Memory B cell (primary cell): ENCODE data around the gene SIVA1.

Experiments used
- ATAC-seq: fragments of 150-1000 bp; cut with Tn5 transposase; 2 replicates; pipeline ENCODE4 v1.10.0; 2021; ENCODE audit warnings: low read depth, mild to moderate bottlenecking, moderate library complexity
- DNase-seq, 2 donors: peaks; one replicate each; pipeline ENCODE4 v3.0.0; 2022; ENCODE audit warnings: low spot score in 2 of 2
- H3K27ac Mint-ChIP-seq: one replicate; pipeline ENCODE4 v1.8.0; 2022; ENCODE audit warnings: mild to moderate bottlenecking, moderate library complexity, mixed read lengths
- H3K27me3 Mint-ChIP-seq: one replicate; pipeline ENCODE4 v1.8.0; 2022; ENCODE audit warnings: mixed read lengths
- H3K36me3 Mint-ChIP-seq: one replicate; pipeline ENCODE4 v1.8.0; 2022; ENCODE audit warnings: mild to moderate bottlenecking, mixed read lengths
- H3K4me1 Mint-ChIP-seq: one replicate; pipeline ENCODE4 v1.8.0; 2022; ENCODE audit warnings: mixed read lengths
- H3K4me3 Mint-ChIP-seq: one replicate; pipeline ENCODE4 v1.8.0; 2022; ENCODE audit warnings: mild to moderate bottlenecking, moderate library complexity, mixed read lengths
- H3K9me3 Mint-ChIP-seq: one replicate; pipeline ENCODE4 v1.8.0; 2022; ENCODE audit warnings: mixed read lengths

SIVA1 gene

GRCh38 chr14:104758981-104759969 is 6.3 kb downstream of the SIVA1 start:
- ATAC-seq: no peak
- DNase-seq: no peak
- Mint-ChIP-seq H3K27me3 (no peaks in the 10 kb centered on the region), H3K4me3 (no peak overlapping the region), H3K9me3 (peaks cover 4% of the 10 kb centered on the region), H3K36me3 (peaks cover 34% of the 10 kb centered on the region), H3K27ac (no peak overlapping the region), H3K4me1 (peaks cover 16% of the 10 kb centered on the region)

- Mint-ChIP-seq H3K9me3 (peaks cover 5% of the 10 kb centered on the region), H3K4me1 (peaks cover 3% of the 10 kb centered on the region), H3K27me3 (no peaks in the 10 kb centered on the region), H3K36me3 (peaks cover 21% of the 10 kb centered on the region), H3K4me3 (no peak overlapping the region), H3K27ac (no peak overlapping the region)
- no peak for ATAC-seq
- no peak for DNase-seq
Measured at GRCh38 chr14:104765517-104765916, 12.6 kb downstream of the SIVA1 start.

DNA sequence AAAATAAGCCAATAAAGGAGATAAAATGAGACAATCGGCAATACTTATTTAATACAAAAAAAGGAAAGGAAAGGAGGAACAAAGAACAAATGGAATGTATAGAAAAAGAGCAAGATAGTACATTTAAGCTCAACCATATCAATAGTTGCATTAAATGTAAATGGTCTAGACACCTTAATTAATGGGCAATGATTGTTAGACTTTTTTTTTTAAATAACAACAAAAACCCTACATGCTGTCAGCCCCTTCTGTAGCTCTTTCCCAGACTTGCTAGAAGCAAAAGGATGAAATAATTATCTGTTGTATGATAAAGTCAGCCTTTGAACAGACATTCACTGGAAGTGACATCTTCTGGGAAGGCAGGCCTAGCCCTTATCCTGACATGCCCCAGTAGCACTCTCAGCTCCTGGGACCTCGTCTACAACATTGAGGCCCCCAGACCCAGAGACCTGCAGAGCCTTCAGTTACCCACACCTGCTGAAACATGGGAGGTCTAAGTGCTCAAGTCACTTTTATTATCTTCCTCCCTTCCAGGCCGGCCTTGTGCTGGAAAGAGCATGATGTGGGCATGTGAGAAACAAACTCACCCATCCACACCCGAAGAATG is 13.4 kb downstream of the SIVA1 start:
- Mint-ChIP-seq H3K4me1 (peaks cover 3% of the 10 kb centered on the region), H3K9me3 (peaks cover 5% of the 10 kb centered on the region), H3K27ac (no peak overlapping the region)

DNA sequence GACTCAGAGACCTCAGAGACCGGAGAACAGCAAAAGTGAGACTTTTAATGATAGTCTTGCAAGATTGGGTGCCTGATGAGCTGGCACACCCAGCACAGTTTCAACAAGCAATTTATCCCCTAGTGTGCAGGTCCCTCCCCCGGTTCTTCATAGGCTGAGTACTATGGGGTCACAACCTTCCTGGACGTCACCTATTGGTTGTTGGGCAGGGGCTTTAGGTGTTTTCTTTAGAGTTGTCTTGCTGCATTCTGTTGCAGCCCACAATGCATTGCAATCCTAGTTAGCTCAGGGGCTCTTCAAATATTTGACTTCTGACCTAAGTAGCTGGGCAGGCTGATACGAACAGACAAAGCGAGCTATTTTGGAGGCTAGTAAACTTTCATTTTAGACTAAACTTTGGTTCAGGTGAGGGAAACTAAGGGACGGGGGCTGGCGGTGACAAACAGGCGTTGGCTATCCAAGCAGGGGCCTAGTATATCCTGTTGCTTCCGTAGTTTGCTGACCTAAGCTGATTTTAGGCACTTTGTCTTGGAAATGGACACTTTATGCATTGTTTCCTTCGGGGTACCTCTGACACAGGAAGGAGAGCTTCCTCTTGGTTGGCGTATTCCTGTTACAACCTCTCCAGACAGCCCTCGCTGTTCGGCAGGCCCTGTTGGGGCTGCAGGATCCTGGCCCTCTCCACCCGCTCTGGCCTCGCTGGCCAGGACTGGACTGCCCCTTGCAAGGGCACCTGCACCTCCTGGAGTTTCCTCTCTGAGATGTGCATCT is 14.1 kb downstream of the SIVA1 start:
- Mint-ChIP-seq H3K4me1 (peaks cover 3% of the 10 kb centered on the region), H3K4me3 (no peak overlapping the region), H3K36me3 (peaks cover 19% of the 10 kb centered on the region), H3K9me3 (peaks cover 4% of the 10 kb centered on the region), H3K27ac (no peak overlapping the region), H3K27me3 (no peaks in the 10 kb centered on the region)
- ATAC-seq: no peak
- DNase-seq: no peak

More for the DNA sequence above, 13.4 kb downstream of the SIVA1 start:
- Mint-ChIP-seq H3K4me3 (no peak overlapping the region), H3K27me3 (no peaks in the 10 kb centered on the region), H3K36me3 (peaks cover 19% of the 10 kb centered on the region)
- DNase-seq: no peak
- ATAC-seq: no peak

GRCh38 chr14:104767634-104767918 is 14.6 kb downstream of the SIVA1 start:
- H3K9me3 Mint-ChIP-seq: peaks cover 2% of the 10 kb centered on the region
- H3K27ac Mint-ChIP-seq: no peak overlapping the region
- H3K4me3 Mint-ChIP-seq: no peak overlapping the region
- no peak for DNase-seq
- no peak for ATAC-seq
- peaks cover 3% of the 10 kb centered on the region for H3K4me1 Mint-ChIP-seq
- peaks cover 16% of the 10 kb centered on the region for H3K36me3 Mint-ChIP-seq
- H3K27me3 Mint-ChIP-seq: no peaks in the 10 kb centered on the region

DNA sequence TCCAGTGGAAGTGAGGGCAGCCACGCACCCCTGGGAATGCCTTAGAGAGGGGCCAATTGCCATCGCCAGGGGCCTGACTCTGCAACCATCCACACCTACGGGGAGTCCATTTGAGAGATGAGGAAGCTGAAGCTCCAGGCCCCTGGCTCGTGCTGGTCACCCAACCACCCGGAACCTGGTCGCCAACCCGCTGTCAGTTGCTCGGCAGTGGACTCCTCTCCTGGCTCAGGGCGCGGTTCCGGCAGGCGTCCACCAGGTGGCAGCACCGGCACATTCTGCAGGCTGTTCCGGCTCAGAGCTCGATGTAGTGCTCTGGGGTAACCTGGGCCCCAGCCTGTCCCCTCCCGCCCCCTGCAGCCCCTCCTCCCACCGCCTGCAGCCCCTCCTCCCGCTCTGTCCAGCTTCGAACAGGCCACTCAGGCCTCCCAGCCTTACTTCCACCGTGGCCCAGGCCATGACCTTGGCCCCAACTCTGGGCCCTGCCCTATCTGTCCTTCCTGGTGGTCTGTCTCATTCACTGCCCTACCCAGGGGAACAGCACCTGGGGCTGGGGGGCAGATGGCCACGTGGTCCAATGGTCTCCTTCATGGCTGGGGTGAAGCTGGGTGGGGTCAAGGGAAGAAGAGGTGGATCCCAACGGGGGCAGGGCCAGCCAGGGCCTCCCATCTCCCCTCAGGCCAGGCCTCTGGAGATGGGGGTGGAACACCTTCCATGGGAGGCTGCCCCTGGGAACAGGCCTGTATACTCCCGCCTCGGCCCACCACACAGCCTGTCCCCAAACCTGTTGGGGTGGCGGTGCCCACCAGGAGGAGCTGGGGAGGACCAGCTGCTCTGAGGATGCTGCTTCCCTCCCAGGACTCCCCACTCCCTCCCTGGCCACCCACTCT is 15.7 kb downstream of the SIVA1 start:
- no peak overlapping the region for H3K27ac Mint-ChIP-seq

DNA sequence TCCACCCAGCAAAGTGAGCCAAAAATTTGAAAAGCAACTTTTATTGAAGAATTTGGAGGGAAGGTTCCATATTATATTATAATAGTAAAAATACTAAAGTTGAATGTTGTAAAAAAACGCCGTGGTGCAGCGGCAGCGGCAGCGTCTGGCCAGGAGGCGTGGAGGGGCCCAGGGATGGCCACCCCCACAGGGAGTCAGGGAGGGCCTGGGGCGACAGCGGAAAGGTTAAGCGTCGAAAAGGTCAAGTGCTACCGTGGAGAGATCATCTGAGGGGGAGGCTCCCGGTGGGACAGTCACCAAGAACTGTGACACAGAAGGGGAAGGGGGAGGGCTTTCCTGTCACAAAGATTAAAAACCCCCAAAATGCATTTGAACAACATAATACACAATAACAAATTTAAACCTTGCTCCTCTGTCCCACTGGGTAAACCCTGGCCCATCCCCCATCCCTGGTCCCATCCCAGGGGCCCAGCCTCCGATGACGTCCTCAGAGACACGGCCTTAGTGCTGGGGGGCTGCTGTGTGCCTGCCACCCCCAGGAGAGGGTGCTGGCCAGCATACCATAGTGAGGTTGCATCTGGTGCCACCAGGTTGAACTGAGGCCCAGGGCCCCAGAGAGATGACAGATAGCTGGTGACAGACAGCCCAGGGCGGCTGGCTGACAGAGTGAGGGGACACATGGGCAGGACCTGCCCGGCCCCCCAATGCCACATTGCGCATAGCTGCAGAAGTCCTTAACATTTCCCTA is 16.6 kb downstream of the SIVA1 start:
- Mint-ChIP-seq H3K9me3 (peaks cover 2% of the 10 kb centered on the region), H3K4me1 (peaks cover 3% of the 10 kb centered on the region), H3K36me3 (peaks cover 19% of the 10 kb centered on the region), H3K27ac (no peak overlapping the region), H3K27me3 (no peaks in the 10 kb centered on the region), H3K4me3 (no peak overlapping the region)
- DNase-seq (no peak), ATAC-seq (no peak)

More for the DNA sequence above, 15.7 kb downstream of the SIVA1 start:
- peaks cover 3% of the 10 kb centered on the region for H3K4me1 Mint-ChIP-seq
- H3K4me3 Mint-ChIP-seq: no peak overlapping the region
- H3K27me3 Mint-ChIP-seq: no peaks in the 10 kb centered on the region
- H3K36me3 Mint-ChIP-seq: peaks cover 19% of the 10 kb centered on the region
- ATAC-seq: peak; percentile 94
- H3K9me3 Mint-ChIP-seq: peaks cover 2% of the 10 kb centered on the region
- DNase-seq: peak; percentile 90 to 99

GRCh38 chr14:104770072-104770579 is 17.2 kb downstream of the SIVA1 start:
- no peak overlapping the region for H3K4me3 Mint-ChIP-seq
- H3K27me3 Mint-ChIP-seq: no peaks in the 10 kb centered on the region
- peaks cover 19% of the 10 kb centered on the region for H3K36me3 Mint-ChIP-seq
- DNase-seq: no peak
- no peak overlapping the region for H3K27ac Mint-ChIP-seq
- H3K9me3 Mint-ChIP-seq: peaks cover 2% of the 10 kb centered on the region
- no peak for ATAC-seq
- H3K4me1 Mint-ChIP-seq: peaks cover 3% of the 10 kb centered on the region

DNA sequence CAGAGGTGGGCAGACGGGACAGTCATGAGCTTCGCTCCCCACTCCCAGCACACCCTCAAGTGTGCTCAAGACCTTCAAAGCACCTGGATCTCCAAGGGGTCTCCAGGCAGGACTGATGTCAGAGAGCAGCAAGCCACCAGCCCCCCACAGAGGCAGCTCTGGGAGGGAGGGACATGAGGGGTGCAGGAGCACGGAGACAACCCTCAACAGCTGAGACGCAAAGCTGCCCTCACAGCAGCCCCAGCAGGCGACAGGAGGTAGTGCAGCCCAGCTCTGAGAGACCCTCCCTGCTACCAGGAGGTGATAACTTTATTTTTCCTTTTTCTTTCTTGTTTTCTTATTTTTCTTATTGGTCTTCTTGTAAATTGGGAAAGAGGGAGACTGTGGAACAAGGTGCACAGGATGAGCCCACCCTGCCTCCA is 17.9 kb downstream of the SIVA1 start:
- H3K36me3 Mint-ChIP-seq: peaks cover 18% of the 10 kb centered on the region
- H3K27ac Mint-ChIP-seq: no peak overlapping the region
- H3K4me1 Mint-ChIP-seq: peaks cover 3% of the 10 kb centered on the region
- peaks cover 2% of the 10 kb centered on the region for H3K9me3 Mint-ChIP-seq
- DNase-seq: no peak
- no peak overlapping the region for H3K4me3 Mint-ChIP-seq
- peak; percentile 23 for ATAC-seq
- H3K27me3 Mint-ChIP-seq: no peaks in the 10 kb centered on the region

- no peaks in the 10 kb centered on the region for H3K27me3 Mint-ChIP-seq
- H3K4me3 Mint-ChIP-seq: no peak overlapping the region
- no peak for ATAC-seq
- no peak for DNase-seq
- H3K4me1 Mint-ChIP-seq: peaks cover 3% of the 10 kb centered on the region
- no peaks in the 10 kb centered on the region for H3K9me3 Mint-ChIP-seq
- no peak overlapping the region for H3K27ac Mint-ChIP-seq
- H3K36me3 Mint-ChIP-seq: peaks cover 16% of the 10 kb centered on the region
Measured at GRCh38 chr14:104771374-104771773, 18.4 kb downstream of the SIVA1 start.

GRCh38 chr14:104771918-104772706 is 19.2 kb downstream of the SIVA1 start:
- H3K4me1 Mint-ChIP-seq: peaks cover 3% of the 10 kb centered on the region
- H3K36me3 Mint-ChIP-seq: peaks cover 17% of the 10 kb centered on the region
- H3K4me3 Mint-ChIP-seq: no peak overlapping the region
- ATAC-seq: no peak
- no peaks in the 10 kb centered on the region for H3K9me3 Mint-ChIP-seq
- no peak overlapping the region for H3K27ac Mint-ChIP-seq
- DNase-seq: no peak
- no peaks in the 10 kb centered on the region for H3K27me3 Mint-ChIP-seq
